Measurements from ENCODE around the gene CPTP. TPM values are rescaled to one million over a fixed set of nuclear protein-coding genes. Genes with fewer than 3 reads are reported as not detected.

Gene CPTP
- total RNA-seq, 1 experiment from 2014 or later = 52.2 TPM

DNA sequence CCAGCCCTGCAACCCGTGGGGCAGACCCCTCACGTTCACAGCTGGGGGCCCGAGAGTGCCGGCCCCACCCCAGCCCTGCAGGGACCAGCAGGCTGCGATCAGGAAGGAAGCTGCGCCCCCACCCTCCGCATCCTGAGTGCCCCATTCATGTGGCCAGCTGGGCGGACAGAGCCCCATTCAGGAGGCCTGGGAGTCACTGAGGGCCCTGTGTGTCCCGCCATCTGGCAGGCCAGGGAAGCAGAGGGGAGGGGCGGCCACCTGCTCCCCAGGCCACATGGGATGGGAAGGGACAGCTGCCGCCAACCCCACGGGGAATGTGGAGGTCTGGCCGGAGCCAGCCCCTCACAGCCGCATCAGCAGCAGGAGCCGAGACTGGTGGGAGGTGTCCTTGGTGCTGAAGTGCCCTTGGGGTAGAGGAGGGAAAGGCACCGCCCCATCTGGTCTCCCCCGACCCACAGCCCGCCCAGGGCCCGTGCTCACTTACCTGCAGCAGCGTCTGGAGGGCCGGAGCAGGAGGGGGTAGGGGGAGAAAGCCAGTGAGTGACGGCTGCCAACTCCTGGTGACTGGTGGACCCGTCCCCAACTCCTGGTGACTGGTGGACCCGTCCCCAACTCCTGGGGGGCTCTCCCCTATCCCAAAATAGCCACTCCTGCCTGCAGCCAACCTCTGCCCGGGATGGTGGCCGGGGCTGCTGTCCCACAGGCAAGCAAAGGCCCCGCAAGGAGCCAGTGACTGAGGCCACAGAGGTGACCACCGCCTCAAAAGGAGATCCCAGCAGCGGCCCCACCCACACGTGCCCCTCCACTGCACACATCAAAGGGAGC, 25.5 kb upstream of the CPTP start:
- ATAC-seq = no peak

GRCh38 chr1:1299686-1300351, 24.8 kb upstream of the CPTP start:
- DNase-seq (ENCODE audit: low read depth, low spot score) = no peak
- intact Hi-C loops (cut with micrococcal nuclease; ENCODE audit: unreplicated experiment) (no loop called here), in situ Hi-C loops (cut with HindIII; ENCODE audit: low pct_unique_long_range_greater_than_20kb, low sequenced_read_pairs) (no loop called here)
- BruUV-seq (replicated peaks) = no TSS peak
- H3K27me3 ChIP-seq (ENCODE audit: control insufficient read depth, insufficient read depth, low read length) = no peaks in the 10 kb centered on the region
- no peak for TF ChIP-seq TCF7L2 (IDR thresholded peaks at IDR 0.05; ENCODE audit: low read depth, low read length)
- peak; percentile 76 for TF ChIP-seq CTCF (IDR thresholded peaks at IDR 0.05)
- TF ChIP-seq SIN3A (IDR thresholded peaks at IDR 0.05; ENCODE audit: borderline replicate concordance, insufficient read depth, low read depth, low read length) = no peak
- TF ChIP-seq, protein P1, sequence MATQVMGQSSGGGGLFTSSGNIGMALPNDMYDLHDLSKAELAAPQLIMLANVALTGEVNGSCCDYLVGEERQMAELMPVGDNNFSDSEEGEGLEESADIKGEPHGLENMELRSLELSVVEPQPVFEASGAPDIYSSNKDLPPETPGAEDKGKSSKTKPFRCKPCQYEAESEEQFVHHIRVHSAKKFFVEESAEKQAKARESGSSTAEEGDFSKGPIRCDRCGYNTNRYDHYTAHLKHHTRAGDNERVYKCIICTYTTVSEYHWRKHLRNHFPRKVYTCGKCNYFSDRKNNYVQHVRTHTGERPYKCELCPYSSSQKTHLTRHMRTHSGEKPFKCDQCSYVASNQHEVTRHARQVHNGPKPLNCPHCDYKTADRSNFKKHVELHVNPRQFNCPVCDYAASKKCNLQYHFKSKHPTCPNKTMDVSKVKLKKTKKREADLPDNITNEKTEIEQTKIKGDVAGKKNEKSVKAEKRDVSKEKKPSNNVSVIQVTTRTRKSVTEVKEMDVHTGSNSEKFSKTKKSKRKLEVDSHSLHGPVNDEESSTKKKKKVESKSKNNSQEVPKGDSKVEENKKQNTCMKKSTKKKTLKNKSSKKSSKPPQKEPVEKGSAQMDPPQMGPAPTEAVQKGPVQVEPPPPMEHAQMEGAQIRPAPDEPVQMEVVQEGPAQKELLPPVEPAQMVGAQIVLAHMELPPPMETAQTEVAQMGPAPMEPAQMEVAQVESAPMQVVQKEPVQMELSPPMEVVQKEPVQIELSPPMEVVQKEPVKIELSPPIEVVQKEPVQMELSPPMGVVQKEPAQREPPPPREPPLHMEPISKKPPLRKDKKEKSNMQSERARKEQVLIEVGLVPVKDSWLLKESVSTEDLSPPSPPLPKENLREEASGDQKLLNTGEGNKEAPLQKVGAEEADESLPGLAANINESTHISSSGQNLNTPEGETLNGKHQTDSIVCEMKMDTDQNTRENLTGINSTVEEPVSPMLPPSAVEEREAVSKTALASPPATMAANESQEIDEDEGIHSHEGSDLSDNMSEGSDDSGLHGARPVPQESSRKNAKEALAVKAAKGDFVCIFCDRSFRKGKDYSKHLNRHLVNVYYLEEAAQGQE (IDR thresholded peaks at IDR 0.05; ENCODE audit: insufficient read depth in 1 of 2, low read depth in 2 of 2, low read length in 1 of 2) = 0 out of 4 replicates have a peak, but pooled peaks of 1 of the 2 experiments have one; percentile 18
- CTCF ChIA-PET = interaction anchor here (0.6 to 0.9 kb wide), 2 partner anchors 8 to 9 kb away, joined by 3 to 4 read pairs; no protein-coding TSS in a partner anchor
- H3K9me3 ChIP-seq (ENCODE audit: control insufficient read depth, insufficient read depth, low read depth, low read length) = no peaks in the 10 kb centered on the region
- H3K36me3 ChIP-seq (ENCODE audit: control insufficient read depth, insufficient read depth, low read length) = no peaks in the 10 kb centered on the region
- H3K4me3 ChIP-seq (ENCODE audit: low read depth in 2 of 2, low read length in 2 of 2) = no peak overlapping the region
- H3K27ac ChIP-seq (ENCODE audit: low read length) = no peak overlapping the region
- H3K4me1 ChIP-seq (ENCODE audit: control insufficient read depth, insufficient read depth, low read length) = peaks cover 12% of the 10 kb centered on the region
- POLR2A ChIA-PET = no interaction called here
- ATAC-seq = peak; percentile 40; the same call in 1 of the 2 replicates

More for the DNA sequence above, 25.5 kb upstream of the CPTP start:
- no TSS peak for BruUV-seq (replicated peaks)
- no peaks in the 10 kb centered on the region for H3K9me3 ChIP-seq (ENCODE audit: control insufficient read depth, insufficient read depth, low read depth, low read length)
- in situ Hi-C loops (cut with HindIII; ENCODE audit: low pct_unique_long_range_greater_than_20kb, low sequenced_read_pairs) = no loop called here
- CTCF ChIA-PET = no interaction called here
- intact Hi-C loops (cut with micrococcal nuclease; ENCODE audit: unreplicated experiment) = no loop called here
- no peak overlapping the region for H3K27ac ChIP-seq (ENCODE audit: low read length)
- POLR2A ChIA-PET = no interaction called here
- TF ChIP-seq CTCF (IDR thresholded peaks at IDR 0.05) = no peak
- TF ChIP-seq SIN3A (IDR thresholded peaks at IDR 0.05; ENCODE audit: borderline replicate concordance, insufficient read depth, low read depth, low read length) = no peak
- TF ChIP-seq TCF7L2 (IDR thresholded peaks at IDR 0.05; ENCODE audit: low read depth, low read length) = no peak
- TF ChIP-seq, protein P1 (IDR thresholded peaks at IDR 0.05; ENCODE audit: insufficient read depth in 1 of 2, low read depth in 2 of 2, low read length in 1 of 2) = peak; percentile 92 to 93
- H3K4me3 ChIP-seq (ENCODE audit: low read depth in 2 of 2, low read length in 2 of 2) = no peak overlapping the region
- H3K36me3 ChIP-seq (ENCODE audit: control insufficient read depth, insufficient read depth, low read length) = no peaks in the 10 kb centered on the region
- H3K27me3 ChIP-seq (ENCODE audit: control insufficient read depth, insufficient read depth, low read length) = no peaks in the 10 kb centered on the region
- H3K4me1 ChIP-seq (ENCODE audit: control insufficient read depth, insufficient read depth, low read length) = peaks cover 5% of the 10 kb centered on the region
- DNase-seq (ENCODE audit: low read depth, low spot score) = no peak
